ENCODE data around the gene LPIN1. TPM values are rescaled to one million over a fixed set of nuclear protein-coding genes. Genes with fewer than 3 reads are reported as not detected.

The LPIN1 gene
- total and polyA plus RNA-seq, 8 donors, result 7.3 to 152 (median 18.2) TPM

DNA sequence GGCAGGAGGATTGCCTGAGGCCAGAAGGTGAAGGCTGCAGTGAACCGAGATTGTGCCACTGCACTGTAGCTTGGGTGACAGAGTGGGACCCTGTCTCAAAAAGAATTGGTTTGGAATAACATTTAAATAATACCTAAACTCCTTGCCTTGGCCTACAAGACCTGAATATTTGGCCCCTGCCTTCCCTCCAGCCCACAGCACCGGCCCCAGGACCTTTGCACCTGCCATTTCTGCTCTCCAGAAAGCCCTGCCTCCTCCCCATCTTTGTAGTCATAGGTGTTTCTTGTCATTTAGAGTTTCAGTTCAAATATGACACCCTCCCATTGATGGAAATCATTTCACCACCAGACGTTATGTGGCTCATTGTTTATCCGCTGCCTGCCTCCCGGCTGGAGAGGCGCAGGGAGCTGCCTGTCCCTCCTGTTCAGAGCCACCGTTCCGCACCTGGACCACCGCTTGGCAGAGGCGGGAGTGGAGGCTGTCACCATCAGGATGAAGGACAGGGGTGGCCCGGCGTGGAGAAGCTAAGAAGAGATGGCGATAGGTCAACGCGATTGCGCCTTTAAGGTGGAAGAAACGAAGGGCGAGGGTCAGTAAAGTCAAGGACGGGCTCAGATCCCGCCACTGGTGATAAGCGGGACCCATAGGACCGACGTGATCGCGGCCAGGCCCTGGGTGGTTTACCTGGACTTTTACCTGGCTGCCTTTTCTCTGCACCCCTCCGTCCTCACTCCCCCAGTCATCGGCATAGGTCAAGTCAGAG lies 638 bp upstream of the LPIN1 start:
- no peaks in the 10 kb centered on the region for H3K36me3 ChIP-seq
- intact Hi-C loops (cut with DNase I; ENCODE audit: low total_unique reads), result no loop called here
- no peak for TF ChIP-seq POLR2AphosphoS5 (IDR thresholded peaks at IDR 0.05)
- no peak for TF ChIP-seq EP300 (IDR thresholded peaks at IDR 0.05)
- no peak for TF ChIP-seq POLR2A (IDR thresholded peaks at IDR 0.05)
- TF ChIP-seq, protein P1, sequence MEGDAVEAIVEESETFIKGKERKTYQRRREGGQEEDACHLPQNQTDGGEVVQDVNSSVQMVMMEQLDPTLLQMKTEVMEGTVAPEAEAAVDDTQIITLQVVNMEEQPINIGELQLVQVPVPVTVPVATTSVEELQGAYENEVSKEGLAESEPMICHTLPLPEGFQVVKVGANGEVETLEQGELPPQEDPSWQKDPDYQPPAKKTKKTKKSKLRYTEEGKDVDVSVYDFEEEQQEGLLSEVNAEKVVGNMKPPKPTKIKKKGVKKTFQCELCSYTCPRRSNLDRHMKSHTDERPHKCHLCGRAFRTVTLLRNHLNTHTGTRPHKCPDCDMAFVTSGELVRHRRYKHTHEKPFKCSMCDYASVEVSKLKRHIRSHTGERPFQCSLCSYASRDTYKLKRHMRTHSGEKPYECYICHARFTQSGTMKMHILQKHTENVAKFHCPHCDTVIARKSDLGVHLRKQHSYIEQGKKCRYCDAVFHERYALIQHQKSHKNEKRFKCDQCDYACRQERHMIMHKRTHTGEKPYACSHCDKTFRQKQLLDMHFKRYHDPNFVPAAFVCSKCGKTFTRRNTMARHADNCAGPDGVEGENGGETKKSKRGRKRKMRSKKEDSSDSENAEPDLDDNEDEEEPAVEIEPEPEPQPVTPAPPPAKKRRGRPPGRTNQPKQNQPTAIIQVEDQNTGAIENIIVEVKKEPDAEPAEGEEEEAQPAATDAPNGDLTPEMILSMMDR (IDR thresholded peaks at IDR 0.05), result no peak
- peak overlapping the region; percentile 70 to 86 (median 80) for H3K4me3 ChIP-seq
- 52 to 58% (median 55%) methylated on average over 27 of the region's 27 CpGs for WGBS, 5 donors
- H3K9me3 ChIP-seq, result no peaks in the 10 kb centered on the region
- H3K27ac ChIP-seq, result peak overlapping the region; percentile 68 to 93 (median 90)
- no peak for DNase-seq
- no peaks in the 10 kb centered on the region for H3K27me3 ChIP-seq
- peaks cover 52 to 71% (median 61%) of the 10 kb centered on the region in 4 donors for H3K4me1 ChIP-seq

DNA sequence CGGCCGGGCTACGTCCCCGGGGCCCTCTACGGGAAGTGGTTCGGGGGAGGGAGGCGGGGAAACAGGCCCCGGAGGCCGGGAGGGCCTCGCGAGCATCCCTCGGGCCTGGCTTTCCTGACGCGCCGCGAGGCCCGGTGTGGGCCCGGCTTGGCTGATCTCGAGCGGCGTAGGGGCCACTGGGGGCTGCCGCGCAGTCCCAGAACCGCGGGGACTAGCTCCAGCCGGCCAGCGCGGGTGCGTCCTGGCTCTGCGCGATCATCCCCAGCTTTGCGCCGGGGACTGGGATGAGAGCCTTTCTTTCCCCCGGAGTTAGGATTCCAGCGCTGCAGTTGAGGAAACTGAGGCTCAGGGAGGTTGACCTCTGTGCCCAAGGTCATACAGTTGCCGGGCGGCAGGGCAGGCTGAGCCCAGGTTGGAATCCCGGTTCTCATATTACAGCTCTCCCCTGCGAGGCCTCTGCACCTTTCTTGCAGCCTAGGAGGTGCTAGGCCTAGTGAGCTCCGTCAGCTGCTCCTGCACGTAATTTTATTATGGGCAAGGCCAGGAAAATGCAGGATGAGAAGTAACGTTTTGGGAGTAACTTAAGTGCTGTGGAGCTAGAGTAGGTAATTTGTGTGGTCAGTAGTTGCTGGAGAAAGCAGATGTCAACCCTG lies 501 bp downstream of the LPIN1 start:
- H3K9me3 ChIP-seq, result no peaks in the 10 kb centered on the region
- intact Hi-C loops (cut with DNase I; ENCODE audit: low total_unique reads), result no loop called here
- peak overlapping the region; percentile 70 to 86 (median 80) for H3K4me3 ChIP-seq
- peaks cover 52 to 82% (median 64%) of the 10 kb centered on the region in 4 donors for H3K4me1 ChIP-seq
- H3K36me3 ChIP-seq, result no peaks in the 10 kb centered on the region
- TF ChIP-seq POLR2AphosphoS5 (IDR thresholded peaks at IDR 0.05) (no peak), EP300 (IDR thresholded peaks at IDR 0.05) (no peak), POLR2A (IDR thresholded peaks at IDR 0.05) (no peak)
- TF ChIP-seq, protein P1 (IDR thresholded peaks at IDR 0.05), result no peak
- H3K27me3 ChIP-seq, result no peaks in the 10 kb centered on the region
- H3K27ac ChIP-seq, result peak overlapping the region; percentile 83 to 93 (median 90)
- WGBS, 5 donors, result 0 to 1% (median 0%) methylated on average over 6 to 42 of the region's 42 CpGs
- peak; percentile 41 to 72 for DNase-seq

DNA sequence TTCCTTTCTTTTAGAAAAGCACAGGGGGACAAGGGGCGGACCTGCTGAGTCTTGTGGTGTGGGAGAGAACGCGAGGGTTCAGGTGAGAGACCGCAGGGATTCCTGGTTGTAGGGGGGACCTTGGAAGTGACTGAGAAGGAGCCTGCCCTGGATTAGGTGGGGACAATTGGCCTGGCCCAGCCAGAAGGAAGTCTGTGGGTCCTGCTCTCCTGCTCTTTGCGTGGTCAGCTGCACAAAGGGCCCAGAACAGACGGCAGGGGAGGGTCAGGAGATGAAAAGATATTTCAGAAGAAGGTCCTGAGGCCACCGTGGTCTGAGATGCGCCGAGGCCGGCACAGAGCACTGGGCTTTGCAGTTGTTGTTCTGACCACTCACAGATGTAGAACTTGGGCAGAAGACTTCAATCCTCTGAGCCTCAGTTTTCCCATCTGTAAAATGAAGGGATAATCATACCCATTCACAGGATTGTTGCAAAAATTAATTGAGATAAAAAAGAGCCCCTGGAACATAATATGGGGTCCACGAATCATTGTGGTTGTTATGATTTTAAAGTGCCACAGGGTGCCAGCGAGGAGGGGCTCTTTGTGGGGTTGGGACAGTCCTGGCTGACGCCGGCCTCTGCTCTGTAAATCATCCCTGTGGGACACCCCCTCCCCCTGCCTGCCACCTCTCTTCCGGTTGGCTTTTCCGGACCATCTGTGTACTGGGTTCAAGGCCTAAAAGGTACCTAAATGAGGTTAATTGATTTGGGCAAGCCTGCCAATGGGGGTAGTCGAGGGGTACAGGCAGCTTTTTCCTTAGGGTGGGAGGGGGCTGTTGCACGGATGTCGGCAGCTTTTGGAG lies 1.8 kb downstream of the LPIN1 start:
- intact Hi-C loops (cut with DNase I; ENCODE audit: low total_unique reads), result no loop called here
- Histone ChIP-seq H3K4me3 (peak overlapping the region; percentile 70 to 86 (median 80)), H3K27ac (peak overlapping the region in 4 of 5 donors; percentile 8 to 93 (median 88)), H3K27me3 (no peaks in the 10 kb centered on the region), H3K36me3 (no peaks in the 10 kb centered on the region), H3K9me3 (no peaks in the 10 kb centered on the region), H3K4me1 (peaks cover 59 to 85% (median 70%) of the 10 kb centered on the region in 4 donors)
- DNase-seq, result no peak
- 60 to 72% (median 62%) methylated on average over 19 of the region's 19 CpGs for whole genome bisulfite sequencing, 5 donors
- TF ChIP-seq EP300 (IDR thresholded peaks at IDR 0.05) (no peak), POLR2AphosphoS5 (IDR thresholded peaks at IDR 0.05) (no peak), POLR2A (IDR thresholded peaks at IDR 0.05) (no peak)
- TF ChIP-seq, protein P1 (IDR thresholded peaks at IDR 0.05), result no peak
